Measurements from ENCODE around the gene CRYGD.
"Not testable (repeated sequence)": the region's sequence is repeated elsewhere in the genome, so short reads cannot be mapped to it uniquely, and the experiment has no call there.

Gene CRYGD

DNA sequence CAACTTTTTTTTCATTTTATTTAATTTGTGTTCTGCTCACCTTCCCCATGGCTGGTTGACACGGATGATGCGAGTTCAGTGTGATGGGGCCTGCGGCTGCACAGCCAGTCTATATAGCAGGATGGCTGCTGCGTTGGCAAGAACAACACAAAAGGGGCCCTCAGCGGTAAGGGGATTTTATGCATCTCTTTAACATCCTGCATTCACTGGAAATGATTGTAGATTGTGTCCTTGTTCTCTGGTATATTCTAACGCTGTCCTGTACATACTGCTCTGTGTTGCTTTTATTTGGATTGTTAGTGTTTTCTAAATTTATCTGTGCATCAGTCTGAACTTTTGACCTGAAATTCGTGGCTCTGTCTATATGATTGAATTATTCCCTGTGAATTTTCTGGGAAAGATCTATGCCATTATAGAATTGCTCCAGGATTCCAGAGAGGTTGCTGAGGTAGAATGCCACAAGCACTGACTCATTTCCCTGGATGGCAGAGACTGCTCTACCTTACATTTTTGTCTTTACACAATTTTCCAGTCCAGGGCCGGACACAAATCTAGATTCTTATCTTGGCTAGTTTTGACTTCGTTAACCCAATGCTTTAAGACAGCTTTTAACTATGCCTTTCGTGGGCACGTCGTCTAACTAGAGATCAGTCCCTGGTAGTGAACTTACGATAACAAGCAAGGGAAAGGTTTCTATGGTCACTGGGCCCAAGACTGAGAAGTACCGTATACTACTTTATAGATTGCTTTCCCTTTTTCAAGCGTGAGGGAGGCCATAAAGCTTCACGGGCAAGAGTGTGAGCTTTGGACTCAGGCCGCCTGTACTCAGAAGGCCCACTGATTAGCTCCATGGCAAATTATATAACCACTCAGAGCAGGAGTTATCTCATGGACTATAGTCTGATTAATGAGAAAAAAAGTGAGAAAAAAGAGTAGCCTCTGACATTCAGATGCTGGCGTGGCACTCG, 5.7 kb upstream of the CRYGD start, which contains the start of gene CRYGC:
TSS of gene CRYGC (minus strand) at position 85 of the 968 bp plus-strand sequence. CDS start at position 49, 36 bp downstream.
- DNase-seq (ENCODE audit: low read depth in 3 of 3): no peak

DNA sequence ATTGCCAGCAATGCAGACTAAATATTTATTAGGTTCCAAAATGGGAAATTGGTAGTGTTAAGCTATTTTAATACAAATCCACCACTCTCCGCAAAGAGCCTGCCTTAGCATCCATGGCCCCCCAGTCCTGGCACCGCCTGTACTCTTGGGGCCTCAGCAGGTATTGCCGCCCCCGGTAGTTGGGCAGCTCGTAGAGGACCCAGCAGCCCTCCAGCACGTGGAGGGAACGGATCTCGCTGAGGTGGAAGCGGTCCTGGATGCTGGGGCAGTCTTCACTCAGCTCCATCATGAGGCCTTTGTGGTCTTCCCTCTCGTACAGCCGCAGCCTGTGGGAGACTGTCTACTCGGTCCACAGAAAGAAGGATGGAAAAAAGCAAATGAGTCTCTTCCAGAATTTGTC, 3.8 kb upstream of the CRYGD start:
- DNase-seq (ENCODE audit: low read depth in 3 of 3): no peak

DNA sequence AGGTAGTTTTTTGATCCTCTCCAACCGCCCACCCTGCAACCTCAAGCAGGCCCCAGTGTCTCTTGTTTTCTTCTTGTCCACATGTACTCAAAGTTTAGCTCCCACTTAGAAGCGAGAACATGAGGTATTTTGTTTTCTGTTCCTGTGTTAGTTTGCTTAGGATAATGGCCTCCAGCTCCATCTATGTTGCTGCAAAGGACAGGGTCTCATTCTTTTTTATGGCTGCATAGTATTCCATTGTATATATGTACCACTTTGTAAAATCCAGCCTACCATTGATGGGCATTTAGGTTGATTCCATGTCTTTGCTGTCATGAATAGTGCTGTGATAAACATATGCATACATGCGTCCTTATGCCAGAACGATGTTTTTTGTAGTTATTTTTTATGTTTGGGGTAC, 2.8 kb upstream of the CRYGD start:
- no peak for DNase-seq (ENCODE audit: low read depth in 3 of 3)

DNA sequence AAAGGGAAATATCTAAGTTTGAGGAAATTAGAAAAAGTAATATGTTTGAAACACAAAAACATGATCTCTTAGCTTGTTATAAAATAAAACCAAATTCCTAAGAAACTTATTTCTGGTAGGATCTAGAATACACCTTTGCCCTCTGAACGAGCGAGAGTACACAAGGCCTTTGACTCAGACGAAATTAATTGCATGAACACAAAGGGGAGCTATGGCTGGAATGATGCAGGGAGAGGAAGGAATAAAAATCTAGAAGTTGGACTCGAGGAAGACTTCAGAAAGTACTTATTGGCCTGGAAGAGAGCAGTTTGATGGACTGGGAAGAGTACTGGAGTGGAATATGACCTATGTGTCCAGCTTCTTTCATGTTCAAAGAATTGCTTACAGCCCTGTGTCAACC, 927 bp upstream of the CRYGD start:
- no peak for DNase-seq (ENCODE audit: low read depth in 3 of 3)

DNA sequence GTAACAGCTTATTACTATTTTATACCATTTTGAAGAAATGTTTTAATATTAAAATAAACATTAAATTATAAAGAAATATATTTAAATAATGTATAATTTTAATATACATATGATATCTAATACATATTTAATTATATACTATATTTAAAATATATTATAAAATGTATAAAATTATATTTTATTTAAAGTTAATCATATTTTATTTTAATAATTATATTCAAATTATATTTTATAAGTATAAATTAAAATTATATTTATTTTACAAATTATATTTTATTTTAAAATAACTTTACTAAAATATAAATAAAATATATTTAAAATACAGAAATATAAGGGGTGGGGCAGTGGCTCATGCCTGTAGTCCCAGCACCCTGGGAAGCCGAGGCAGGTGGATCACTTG, 2.1 kb downstream of the CRYGD start:
- DNase-seq (ENCODE audit: low read depth in 3 of 3): no peak

DNA sequence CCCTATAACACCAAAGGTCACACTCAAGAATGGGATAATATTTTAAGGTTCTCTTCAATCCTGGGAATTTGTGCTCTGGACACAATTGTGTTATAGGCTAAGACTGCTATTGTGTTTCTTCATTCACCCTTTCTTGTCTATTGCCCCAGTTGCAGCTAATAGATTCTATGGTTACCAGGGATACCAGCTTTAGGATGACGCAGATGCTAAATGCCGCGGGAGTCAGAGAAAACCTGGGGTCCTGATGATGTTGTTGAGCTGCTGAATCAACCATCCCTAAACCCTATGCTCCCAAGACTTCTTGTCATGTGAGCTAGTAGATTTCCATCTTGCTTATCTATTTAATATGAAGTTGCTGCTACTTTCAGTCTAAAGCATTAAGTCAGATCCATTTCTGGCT, 5.4 kb downstream of the CRYGD start:
- DNase-seq (ENCODE audit: low read depth in 3 of 3): no peak

DNA sequence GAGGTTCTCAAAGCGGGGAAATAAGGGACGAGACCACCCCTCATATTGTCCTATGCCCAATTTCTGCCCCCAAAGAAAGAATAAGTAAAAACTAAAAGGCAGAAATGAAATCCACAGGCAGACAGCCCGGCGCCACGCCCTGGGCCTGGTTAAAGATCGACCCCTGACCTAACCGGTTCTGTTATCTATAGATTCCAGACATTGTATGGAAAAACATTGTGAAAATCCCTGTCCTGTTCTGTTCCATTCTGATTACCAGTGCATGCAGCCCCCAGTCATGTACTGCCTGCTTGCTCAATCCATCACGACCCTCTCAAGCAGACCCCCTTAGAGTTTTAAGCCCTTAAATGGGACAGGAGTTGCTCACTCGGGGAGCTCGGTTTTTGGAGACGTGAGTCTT, 6.9 kb downstream of the CRYGD start:
- not testable (repeated sequence) for DNase-seq (ENCODE audit: low read depth in 3 of 3)

DNA sequence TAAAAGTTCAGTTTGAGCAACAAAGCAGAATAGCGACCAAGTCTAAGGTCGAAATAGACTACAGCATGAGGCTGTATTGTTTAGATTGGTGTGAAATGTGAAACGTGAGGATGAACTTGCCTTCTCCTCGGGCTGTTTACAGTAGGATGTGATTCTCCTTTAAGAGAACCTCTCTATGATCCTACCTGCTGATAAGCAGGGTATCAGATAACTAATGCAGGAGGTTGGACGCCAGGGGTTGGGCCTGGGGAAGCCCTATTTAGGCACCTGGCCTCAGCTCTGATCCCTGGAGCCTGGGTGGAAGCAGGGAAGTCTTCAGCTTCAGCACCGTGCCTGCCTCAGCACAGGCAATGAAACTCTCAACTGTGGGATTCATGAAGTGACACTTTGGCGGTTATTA, 11.4 kb downstream of the CRYGD start:
- no peak for DNase-seq (ENCODE audit: low read depth in 3 of 3)

DNA sequence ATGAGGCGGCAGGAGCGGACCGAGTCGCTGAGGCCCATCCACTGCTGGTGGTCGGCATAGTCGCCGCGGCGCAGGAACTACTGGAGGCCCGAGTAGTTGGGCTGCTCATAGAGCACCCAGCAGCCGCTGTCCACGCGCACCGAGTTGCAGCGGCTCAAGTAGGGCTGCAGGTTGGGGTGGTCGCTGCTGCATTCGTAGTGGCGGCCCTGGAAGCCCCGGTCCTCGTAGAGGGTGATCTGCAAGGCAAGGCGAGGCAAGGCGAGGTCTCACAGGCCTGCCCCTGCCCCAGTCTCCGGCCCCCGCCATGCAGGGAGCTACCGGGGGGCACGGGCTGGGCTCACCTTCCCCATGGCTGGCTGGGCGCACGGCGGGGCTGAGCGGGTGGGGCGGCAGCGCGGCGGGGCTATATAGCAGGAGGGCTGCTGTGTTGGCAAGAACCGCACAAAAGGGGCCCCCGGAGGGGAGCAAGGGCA, 12.0 kb downstream of the CRYGD start:
- DNase-seq (ENCODE audit: low read depth in 3 of 3): not testable (repeated sequence)

DNA sequence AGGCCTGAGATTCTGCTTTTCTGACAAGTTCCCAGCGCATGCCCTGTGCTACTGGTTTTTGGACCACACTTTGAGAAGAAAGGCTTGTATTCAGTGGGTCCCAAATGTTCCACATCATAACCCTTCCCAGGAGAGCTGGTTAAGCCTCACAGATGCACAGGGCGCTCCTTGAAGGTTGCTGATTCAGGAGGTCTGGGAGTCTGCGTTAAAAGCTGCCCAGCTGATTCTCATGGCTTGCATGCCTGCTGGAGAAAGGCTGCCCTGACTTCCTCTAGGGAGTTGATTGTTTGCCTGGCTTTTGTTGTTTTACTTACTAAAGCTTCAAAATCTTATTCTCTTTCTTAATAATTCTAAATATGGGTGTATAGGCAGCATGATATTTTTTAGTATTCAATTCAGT, 20.7 kb downstream of the CRYGD start:
- DNase-seq (ENCODE audit: low read depth in 3 of 3): no peak

DNA sequence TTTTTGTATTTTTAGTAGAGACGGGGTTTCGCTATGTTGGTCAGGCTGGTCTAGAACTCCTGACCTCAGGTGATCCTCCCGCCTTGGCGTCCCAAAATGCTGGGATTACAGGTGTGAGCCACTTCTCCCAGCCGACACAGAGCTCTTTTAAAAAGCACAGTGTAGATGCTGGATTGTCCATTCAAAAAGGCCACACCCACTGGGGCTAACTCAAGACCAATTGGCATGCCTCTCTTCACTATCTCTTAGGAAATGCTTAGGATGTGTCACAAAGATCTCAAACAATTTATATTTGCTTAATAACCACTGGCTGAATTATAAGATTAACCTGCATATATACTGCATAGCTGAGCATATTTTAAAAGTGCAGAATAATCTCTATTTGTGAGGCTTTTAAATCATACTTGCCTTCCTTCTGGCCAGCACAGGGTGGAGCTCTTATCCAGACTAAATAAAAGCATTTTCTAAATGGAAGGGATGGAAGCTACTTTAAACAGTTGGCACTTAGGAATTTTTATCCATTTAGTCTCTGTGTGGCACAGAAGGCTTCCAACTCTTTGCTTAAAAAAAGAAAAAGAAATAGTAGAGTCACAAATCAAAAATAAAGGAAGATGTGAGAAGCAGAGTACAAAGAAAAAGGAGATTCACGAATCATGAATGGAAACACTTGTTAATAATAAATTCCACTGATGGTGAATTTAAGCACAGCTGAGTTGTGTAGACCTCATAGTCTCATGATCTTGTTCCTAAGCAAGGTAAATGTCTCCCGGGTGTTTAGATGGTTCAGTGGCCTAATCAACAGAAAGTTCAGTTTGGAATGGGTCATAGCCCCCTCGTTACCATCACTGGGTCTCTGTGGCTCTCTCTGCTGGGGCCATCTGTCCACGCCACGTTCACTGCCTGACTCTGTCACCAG, 22.4 kb downstream of the CRYGD start:
- no peak for DNase-seq (ENCODE audit: low read depth in 3 of 3)

DNA sequence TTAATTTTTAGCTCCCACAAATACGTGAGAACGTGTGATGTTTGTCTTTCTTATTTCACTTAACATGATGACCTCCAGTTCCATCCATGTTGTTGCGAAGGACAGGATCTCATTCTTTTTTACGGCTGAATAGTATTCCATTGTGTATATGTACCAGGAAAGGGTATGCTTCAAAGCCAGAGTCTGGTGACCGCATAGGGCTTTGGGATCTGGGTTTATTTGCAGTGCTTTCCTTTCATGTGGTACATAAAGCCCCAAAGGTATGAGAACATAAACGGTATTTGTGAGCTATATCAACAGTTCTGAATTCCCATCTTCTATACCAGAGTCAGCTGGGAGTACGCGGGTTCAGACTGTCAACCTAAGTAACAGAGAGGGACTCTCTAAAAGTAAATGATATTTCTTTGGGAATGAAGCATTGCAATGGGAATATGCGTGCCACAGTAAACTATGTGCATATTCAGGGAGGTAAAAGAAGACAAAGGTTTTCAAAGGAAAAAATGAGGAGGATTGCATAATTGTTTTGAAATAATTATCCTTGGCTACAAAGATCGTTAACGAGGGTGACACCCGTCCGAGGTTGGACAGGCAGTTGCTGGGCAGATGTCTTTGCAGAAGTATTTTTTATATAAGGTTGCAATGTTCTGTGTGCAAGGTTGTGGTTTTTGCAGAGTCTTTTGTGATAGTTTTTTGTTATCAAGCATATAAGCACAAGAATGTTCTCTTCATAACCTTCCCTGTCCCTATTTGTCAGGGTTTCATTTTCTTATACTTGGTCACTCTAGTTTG, 24.4 kb downstream of the CRYGD start:
- no peak for DNase-seq (ENCODE audit: low read depth in 3 of 3)

DNA sequence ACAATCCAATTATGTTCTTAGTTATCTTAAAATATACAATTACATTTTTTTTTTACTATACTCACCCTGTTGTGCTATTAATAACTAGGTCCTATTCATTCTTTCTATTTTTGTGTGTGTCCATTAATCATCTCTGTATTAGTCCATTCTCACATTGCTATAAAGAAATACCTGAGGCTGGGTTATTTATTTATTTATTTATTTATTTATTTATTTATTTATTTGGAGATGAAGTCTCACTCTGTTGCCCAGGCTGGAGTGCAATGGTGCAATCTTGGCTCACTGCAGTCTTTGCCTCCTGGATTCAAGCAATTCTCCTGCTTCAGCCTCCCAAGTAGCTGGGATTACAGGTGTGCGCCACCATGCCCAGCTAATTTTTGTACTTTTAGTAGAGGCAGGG, 25.6 kb downstream of the CRYGD start:
- DNase-seq (ENCODE audit: low read depth in 3 of 3): not testable (repeated sequence)

DNA sequence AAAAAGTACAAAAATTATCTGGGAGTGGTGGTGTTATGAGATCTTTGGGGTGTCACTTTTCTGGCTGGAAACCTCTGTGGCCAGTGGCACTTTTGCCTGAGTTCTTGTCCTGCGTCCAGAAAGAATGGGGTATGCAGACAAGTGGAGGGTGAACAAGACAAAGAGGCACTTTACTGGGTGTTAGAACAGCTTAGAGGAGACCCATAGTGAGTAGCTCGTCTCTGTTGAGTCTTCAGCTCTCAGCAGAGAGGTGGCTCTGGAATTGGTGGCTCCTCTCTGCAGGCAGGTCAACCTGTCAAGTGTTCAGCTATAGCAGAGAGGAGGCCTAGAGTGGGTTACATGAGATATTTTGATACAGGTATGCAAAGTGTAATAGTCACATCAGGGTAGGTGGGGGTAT, 26.1 kb downstream of the CRYGD start:
- DNase-seq (ENCODE audit: low read depth in 3 of 3): no peak

DNA sequence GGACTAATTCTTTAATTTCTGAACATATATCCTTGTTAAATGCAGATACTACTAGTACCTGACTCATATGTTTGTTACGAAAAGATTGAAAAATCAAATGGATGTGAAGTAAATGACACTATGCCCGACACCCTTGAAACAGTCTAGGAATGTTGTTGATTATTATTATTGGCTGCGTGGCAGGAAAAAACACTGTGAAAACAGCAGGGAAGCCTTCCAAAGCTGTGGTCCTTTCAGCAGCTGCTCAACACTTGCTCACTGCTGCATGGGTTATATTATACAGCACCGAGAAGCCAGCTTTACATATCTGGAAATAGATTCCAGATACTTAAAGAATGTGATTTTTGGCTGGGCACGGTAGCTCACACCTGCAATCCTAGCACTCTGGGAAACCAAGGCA, 26.5 kb downstream of the CRYGD start:
- DNase-seq (ENCODE audit: low read depth in 3 of 3): no peak

DNA sequence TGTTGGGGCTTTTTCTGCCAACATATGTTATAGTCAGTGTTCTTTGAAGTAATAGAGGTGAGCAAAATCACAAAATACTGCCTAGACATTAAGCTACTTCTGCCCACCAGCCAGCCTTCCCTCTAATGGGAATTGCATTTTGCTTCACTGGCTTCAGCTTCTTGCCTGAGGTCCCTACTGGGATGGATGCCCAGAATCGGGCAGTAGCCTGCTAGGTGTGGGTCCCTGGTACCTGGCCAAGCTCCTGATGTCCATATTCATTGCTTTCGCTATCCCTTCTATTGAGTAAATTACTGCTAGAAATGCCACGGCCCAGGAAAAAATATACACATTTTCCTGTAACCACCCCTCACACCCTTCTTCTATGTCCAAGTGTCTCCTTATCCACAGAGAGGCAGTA, 27.0 kb downstream of the CRYGD start:
- no peak for DNase-seq (ENCODE audit: low read depth in 3 of 3)

DNA sequence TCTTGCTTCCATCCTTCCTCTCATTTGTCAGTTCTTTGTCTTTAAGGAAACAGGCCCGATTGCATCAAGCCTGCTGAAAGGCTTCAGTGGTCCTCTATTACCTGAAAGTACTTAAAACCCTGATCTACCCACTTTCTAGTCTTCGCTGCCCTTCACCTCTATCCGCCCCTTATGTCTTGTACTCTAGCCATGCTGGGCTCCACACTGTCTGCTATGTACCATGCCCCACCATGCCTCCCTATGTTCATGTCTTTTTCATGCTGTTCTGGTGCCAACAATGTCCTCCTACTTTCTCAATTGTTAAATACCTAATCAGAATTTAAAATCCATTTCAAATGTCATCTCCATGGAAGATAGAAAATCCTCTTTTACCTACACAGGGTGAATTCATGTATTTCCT, 28.2 kb downstream of the CRYGD start:
- DNase-seq (ENCODE audit: low read depth in 3 of 3): no peak

DNA sequence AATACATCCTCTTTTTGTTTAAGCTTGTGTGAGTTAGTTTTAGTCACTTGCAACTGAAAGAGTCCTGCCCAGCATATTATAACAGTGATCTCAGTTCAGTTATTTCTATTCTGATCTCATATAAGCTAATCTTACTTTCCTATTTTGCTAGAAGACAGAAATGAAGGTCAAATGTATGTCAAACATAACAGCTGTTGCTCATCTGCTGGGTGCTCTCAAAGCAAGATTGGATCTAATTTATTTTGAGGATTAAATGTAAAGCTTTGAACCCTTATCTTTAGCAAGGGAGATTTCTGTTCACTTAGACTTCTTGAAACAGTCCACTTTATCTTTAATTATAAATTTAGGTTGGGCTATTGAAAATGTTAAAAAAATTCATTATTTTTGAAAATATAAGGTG, 31.2 kb downstream of the CRYGD start:
- DNase-seq (ENCODE audit: low read depth in 3 of 3): no peak

DNA sequence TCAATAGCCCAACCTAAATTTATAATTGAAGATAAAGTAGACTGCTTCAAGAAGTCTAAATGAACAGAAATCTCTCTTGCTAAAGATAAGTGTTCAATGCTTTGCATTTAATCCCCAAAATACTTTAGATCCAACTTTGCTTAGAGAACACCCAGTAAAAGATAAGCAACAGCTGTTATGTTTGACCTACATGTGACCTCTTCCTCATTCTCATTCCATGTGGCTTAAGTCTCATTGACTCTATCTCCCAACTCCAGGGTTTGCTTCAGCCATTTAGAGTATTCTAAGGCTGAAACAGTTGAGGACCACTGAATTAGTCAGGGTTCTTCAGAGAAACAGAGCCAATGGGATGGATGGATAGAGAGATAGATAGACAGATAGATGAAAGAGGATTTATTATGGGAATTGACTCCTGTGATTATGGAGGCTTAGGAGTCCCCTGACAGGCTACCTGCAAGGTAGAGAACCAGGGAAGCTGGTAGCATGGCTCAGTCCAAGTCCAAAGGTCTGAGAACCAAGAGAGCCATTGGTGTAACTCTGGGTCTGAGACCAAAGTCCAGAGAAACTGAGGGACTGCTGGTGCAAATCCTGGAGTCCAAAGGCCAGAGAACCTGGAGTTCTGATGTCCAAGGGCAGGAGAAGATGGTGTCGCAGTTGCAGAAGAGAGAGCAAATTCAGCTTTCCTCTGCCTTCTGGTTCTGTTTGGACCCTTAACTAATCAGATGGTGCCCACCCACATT, 32.1 kb downstream of the CRYGD start:
- no peak for DNase-seq (ENCODE audit: low read depth in 3 of 3)

DNA sequence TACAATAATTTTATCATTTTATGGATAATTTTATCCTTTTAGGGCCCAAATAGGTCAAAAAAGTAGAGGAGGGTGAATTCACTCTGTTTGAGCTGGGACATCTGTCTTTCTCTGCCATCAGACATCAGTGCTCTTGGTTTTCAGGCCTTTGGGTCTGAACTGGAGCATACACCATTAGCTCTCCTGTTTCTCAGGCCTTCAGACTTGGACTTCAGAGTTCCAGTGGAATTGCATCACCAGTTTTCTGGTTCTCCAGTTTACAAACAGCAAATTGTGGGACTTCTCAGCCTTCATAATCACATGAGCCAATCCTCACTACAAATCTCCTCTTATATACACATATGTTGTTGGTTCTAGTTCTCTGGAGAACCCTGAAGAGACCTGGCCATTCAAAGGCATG, 33.9 kb downstream of the CRYGD start:
- no peak for DNase-seq (ENCODE audit: low read depth in 3 of 3)

DNA sequence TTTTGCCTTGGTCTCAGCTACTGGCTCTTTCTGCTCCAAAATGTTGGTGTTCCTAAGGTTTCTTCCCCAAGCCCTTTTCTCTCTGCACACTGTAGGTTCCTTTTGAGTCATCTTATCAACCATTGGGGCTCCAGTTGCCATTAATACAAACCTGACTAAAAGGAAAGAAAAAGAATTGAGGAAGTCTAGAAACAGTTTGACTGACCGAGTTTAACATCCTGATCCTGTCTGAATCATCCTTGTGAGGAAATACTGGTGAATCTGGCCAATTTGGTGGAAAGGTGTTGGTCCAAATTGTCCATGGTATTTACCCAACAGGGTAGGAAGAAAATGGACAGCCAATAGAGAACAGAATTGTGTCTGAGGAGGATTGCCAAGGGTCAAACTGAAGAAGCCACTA, 38.3 kb downstream of the CRYGD start:
- DNase-seq (ENCODE audit: low read depth in 3 of 3): no peak

All from stimulated activated CD4-positive, alpha-beta T cell treated with anti-CD3 and anti-CD28 coated beads, TNF-alpha, amount 100 ng/mL, for 48 hours (primary cell).